Adrenal gland (tissue), 12 donors: ENCODE measurements around the gene SORCS3. TPM values are rescaled to one million over a fixed set of nuclear protein-coding genes. Genes with fewer than 3 reads are reported as not detected.

ENCODE experiments used
- DNase-seq, 7 donors: peaks; one replicate each; pipeline ENCODE4 v3.0.0-alpha.2; 2019 to 2020
- H3K27ac ChIP-seq, 5 donors: fragments of 200-600 bp; sonication (generic) in 4 of 5; 1 replicate in 3 of 5; 2 replicates in 2 of 5; pipeline versions ENCODE4 v1.5.1 to v1.8.0; 2016 to 2020; ENCODE audit warnings: mild to moderate bottlenecking in 1 of 5
- H3K27me3 ChIP-seq: fragments of 200-600 bp; 2 replicates; pipeline ENCODE4 v1.8.0; 2021
- H3K36me3 ChIP-seq, 2 donors: fragments of 200-600 bp; replicated peaks in 1 of 2; 1 replicate in 1 of 2; 2 replicates in 1 of 2; pipeline versions ENCODE4 v1.5.1 to v1.8.0; 2018 to 2022
- H3K4me1 ChIP-seq, 2 donors: fragments of 200-600 bp; replicated peaks in 1 of 2; 1 replicate in 1 of 2; 2 replicates in 1 of 2; pipeline versions ENCODE4 v1.5.1 to v1.8.0; 2018 to 2021
- H3K4me3 ChIP-seq, 4 donors: fragments of 200-600 bp; sonication (generic) in 3 of 4; one replicate each; pipeline ENCODE4 v1.5.1; 2016 to 2018
- H3K9me3 ChIP-seq, 3 donors: fragments of 200-600 bp; sonication (generic) in 1 of 3; replicated peaks in 1 of 3; 1 replicate in 2 of 3; 2 replicates in 1 of 3; pipeline versions ENCODE4 v1.5.1 to v1.8.0; 2016 to 2021
- CTCF ChIP-seq, 6 experiments: fragments of 450-650 bp in 4 of 6; fragments of 200-600 bp in 2 of 6; sonication (generic) in 1 of 6; IDR thresholded peaks; 1 replicate in 5 of 6; 2 replicates in 1 of 6; pipeline versions ENCODE4 v1.5.1 to v1.8.0; 2016 to 2021; ENCODE audit warnings: antibody characterized with exemption in 6 of 6, mild to moderate bottlenecking in 2 of 6, moderate library complexity in 1 of 6
- POLR2A ChIP-seq, 2 donors: fragments of 450-650 bp; IDR thresholded peaks; one replicate each; pipeline ENCODE4 v1.6.1; 2017; ENCODE audit warnings: antibody characterized with exemption in 2 of 2, mild to moderate bottlenecking in 2 of 2, moderate library complexity in 1 of 2
- WGBS, 4 donors: extraction: QIAGEN DNeasy Blood & Tissue Kit in 2 of 4; methylation state at CpG; one replicate each; pipeline versions ENCODE4 v1.1.5 to v1.1.7; 2013 to 2017; 5-methylcytosine and 5-hydroxymethylcytosine counted together
- intact Hi-C, 2 donors: fragments of 100-400 bp; cut with DNase I; formaldehyde crosslinking; loops; one replicate each; pipeline versions ENCODE4 v1.14.1 to v1.15.0; 2022 to 2023
- polyA plus RNA-seq, 3 donors: library from polyadenylated mRNA; stranded (reverse); fragments of 200-250 nt in 2 of 3; fragments of 350-450 nt in 1 of 3; fragmentation: Illumina TruSeq in 1 of 3; extraction: RNeasy Lipid Tissue Mini Kit (QIAGEN cat#74804) in 1 of 3; gene quantifications; one replicate each; pipeline ENCODE4 v1.2.3, GENCODE V29; 2013 to 2014
- total RNA-seq, 9 donors: library from RNA; depleted of rRNA in 4 of 9; stranded (reverse); fragments of >200 nt in 4 of 9; fragments of 120-200 nt in 1 of 9; fragmentation: NEBNext Ultra II Directional in 1 of 9; extraction: Animal tissue kit (Norgen Biotek cat#: 25700) in 1 of 9; gene quantifications; one replicate each; pipeline versions ENCODE4 v1.1.0 to v1.2.4, GENCODE V29; 2013 to 2023
- donor health status: healthy with polysubstance abuse.
- donor health status: Bipolar disorder and iron deficiency.
- donor health status: DM: yes; HTN: yes; CAD: no.
- donor health status: DM: no; HTN: no; CAD: no.
- donor health status: DM: no; HTN: no; CAD: no.
- donor health status: DM: yes; HTN: yes; CAD: no.

The SORCS3 gene
- total and polyA plus RNA-seq, 12 donors, result 0.22 to 3.4 (median 1.2) TPM; not detected in 2

- no peak for DNase-seq
- Histone ChIP-seq H3K9me3 (no peaks in the 10 kb centered on the region), H3K36me3 (no peaks in the 10 kb centered on the region), H3K4me1 (no peaks in the 10 kb centered on the region), H3K27ac (no peak overlapping the region), H3K27me3 (no peaks in the 10 kb centered on the region), H3K4me3 (no peak overlapping the region)
- no peak for TF ChIP-seq POLR2A (IDR thresholded peaks at IDR 0.05)
- TF ChIP-seq CTCF (IDR thresholded peaks at IDR 0.05), result no peak
- intact Hi-C loops, result no loop called here
- 82 to 92% (median 83%) methylated on average over 2 of the region's 2 CpGs for WGBS, 4 donors
Measured at GRCh38 chr10:105189463-105189800, 548.3 kb downstream of the SORCS3 start.

GRCh38 chr10:105192146-105192545 is 551.1 kb downstream of the SORCS3 start:
- Histone ChIP-seq H3K27me3 (no peaks in the 10 kb centered on the region), H3K27ac (no peak overlapping the region), H3K9me3 (no peaks in the 10 kb centered on the region), H3K36me3 (no peaks in the 10 kb centered on the region), H3K4me1 (no peaks in the 10 kb centered on the region), H3K4me3 (no peak overlapping the region)
- TF ChIP-seq POLR2A (IDR thresholded peaks at IDR 0.05) (no peak), CTCF (IDR thresholded peaks at IDR 0.05) (no peak)
- intact Hi-C loops, result no loop called here
- no peak for DNase-seq
- 68 to 86% (median 78%) methylated on average over 4 of the region's 4 CpGs for WGBS, 4 donors

GRCh38 chr10:105192861-105193260 is 551.8 kb downstream of the SORCS3 start:
- intact Hi-C loops, result no loop called here
- H3K9me3 ChIP-seq, result no peaks in the 10 kb centered on the region
- H3K27ac ChIP-seq, result no peak overlapping the region
- no peak for DNase-seq
- H3K4me1 ChIP-seq, result no peaks in the 10 kb centered on the region
- no peaks in the 10 kb centered on the region for H3K27me3 ChIP-seq
- 81 to 88% (median 84%) methylated on average over 2 of the region's 2 CpGs for WGBS, 4 donors
- H3K4me3 ChIP-seq, result no peak overlapping the region
- no peaks in the 10 kb centered on the region for H3K36me3 ChIP-seq
- TF ChIP-seq CTCF (IDR thresholded peaks at IDR 0.05) (no peak), POLR2A (IDR thresholded peaks at IDR 0.05) (no peak)

GRCh38 chr10:105195831-105196230 is 554.7 kb downstream of the SORCS3 start:
- Histone ChIP-seq H3K27ac (no peak overlapping the region), H3K4me3 (no peak overlapping the region), H3K27me3 (no peaks in the 10 kb centered on the region), H3K4me1 (no peaks in the 10 kb centered on the region), H3K36me3 (no peaks in the 10 kb centered on the region), H3K9me3 (no peaks in the 10 kb centered on the region)
- WGBS, 4 donors, result 60 to 80% (median 68%) methylated on average over 4 of the region's 4 CpGs
- TF ChIP-seq POLR2A (IDR thresholded peaks at IDR 0.05) (no peak), CTCF (IDR thresholded peaks at IDR 0.05) (no peak)
- DNase-seq, result no peak
- intact Hi-C loops, result no loop called here
